HepG2 (cell line): ENCODE data around the gene AHRR. TPM values are rescaled to one million over a fixed set of nuclear protein-coding genes. Genes with fewer than 3 reads are reported as not detected.

Source experiments
- ATAC-seq: fragments of 200-7000 bp; cut with Tn5 transposase; 3 replicates; pipeline ENCODE4 v1.9.1; 2020; ENCODE audit warnings: mild to moderate bottlenecking, moderate library complexity
- BruUV-seq: library from RNA; stranded (reverse); fragments of 400-500 nt; replicated peaks from 2 replicates; lab custom pipeline; 2021; lab: Mats Ljungman, UMichigan
- CTCF ChIA-PET: fragments of 300-600 bp; formaldehyde crosslinking; extraction: SDS; loops from one replicate; lab custom pipeline; 2021; ENCODE audit warnings: low total read pairs, inconsistent platforms, low intra/inter-chr PET ratio; lab: Yijun Ruan, JAX
- POLR2A ChIA-PET: fragments of 350-600 bp; sonication (Branson Sonifier 250); formaldehyde crosslinking; loops from one replicate; lab custom pipeline; 2020; ENCODE audit warnings: antibody characterized with exemption, inconsistent platforms; lab: Yijun Ruan, JAX
- DNase-seq: peaks from one replicate; pipeline ENCODE4 v3.0.0-alpha.2; 2015; ENCODE audit warnings: low spot score
- FAIRE-seq: peaks from 3 replicates; lab custom pipeline; 2011; peaks lifted over from hg19 to GRCh38; lab: Jason Lieb, UNC
- H2AFZ ChIP-seq: one replicate; pipeline ENCODE4 v1.6.1; 2011; ENCODE audit warnings: low read length, inconsistent platforms
- H3K27ac ChIP-seq: fragments of 300-600 bp; 3 replicates; pipeline ENCODE4 v1.8.0; 2011; ENCODE audit warnings: mixed run types, mild to moderate bottlenecking, mixed read lengths, low read length, inconsistent platforms; ENCODE audit not compliant: insufficient read depth; ENCODE audit errors: extremely low read length
- H3K27me3 ChIP-seq, 2 experiments: fragments of 200-600 bp in 1 of 2; 2 replicates in 1 of 2; 3 replicates in 1 of 2; pipeline versions ENCODE4 v1.6.0 to v1.8.0; 2011; ENCODE audit warnings: low read length in 2 of 2, mild to moderate bottlenecking in 2 of 2, moderate library complexity in 2 of 2, inconsistent platforms in 1 of 2; ENCODE audit not compliant: insufficient read depth in 2 of 2, control insufficient read depth in 1 of 2
- H3K36me3 ChIP-seq, 2 experiments: fragments of 200-600 bp in 1 of 2; replicated peaks in 1 of 2; 2 replicates in 1 of 2; 3 replicates in 1 of 2; pipeline versions ENCODE4 v1.5.1 to v1.8.0; 2011; ENCODE audit warnings: low read length in 2 of 2, inconsistent platforms in 1 of 2; ENCODE audit not compliant: insufficient read depth in 2 of 2, control insufficient read depth in 1 of 2
- H3K4me1 ChIP-seq: 2 replicates; pipeline ENCODE4 v1.5.1; 2012; ENCODE audit warnings: low read length, inconsistent platforms; ENCODE audit not compliant: insufficient read depth
- H3K4me2 ChIP-seq: 2 replicates; pipeline ENCODE4 v1.6.0; 2011; ENCODE audit warnings: low read depth, low read length, inconsistent platforms
- H3K4me3 ChIP-seq, 3 experiments: fragments of 200-600 bp in 1 of 3; sonication (generic), shearing (Covaris generic) in 1 of 3; replicated peaks in 1 of 3; 2 replicates each; pipeline ENCODE4 v1.5.1; 2011 to 2016; ENCODE audit warnings: low read length in 3 of 3, inconsistent platforms in 2 of 3, low read depth in 2 of 3, mild to moderate bottlenecking in 2 of 3, control low read depth in 1 of 3, mixed read lengths in 1 of 3; ENCODE audit not compliant: insufficient read depth in 1 of 3
- H3K79me2 ChIP-seq: one replicate; pipeline ENCODE4 v1.6.1; 2011; ENCODE audit warnings: low read length, inconsistent platforms; ENCODE audit not compliant: insufficient read depth
- H3K9ac ChIP-seq: 2 replicates; pipeline ENCODE4 v1.6.0; 2011; ENCODE audit warnings: mild to moderate bottlenecking, low read depth, low read length, inconsistent platforms; ENCODE audit not compliant: insufficient read depth
- H3K9me3 ChIP-seq: 2 replicates; pipeline ENCODE4 v1.5.1; 2012; ENCODE audit warnings: mild to moderate bottlenecking, low read length
- H4K20me1 ChIP-seq: 2 replicates; pipeline ENCODE4 v1.6.0; 2011; ENCODE audit warnings: inconsistent platforms, mild to moderate bottlenecking, low read length, moderate library complexity; ENCODE audit not compliant: insufficient read depth
- ATF2 ChIP-seq: sonication (generic); formaldehyde crosslinking; IDR thresholded peaks from 2 replicates; pipeline ENCODE4 v1.4.0; 2020; ENCODE audit warnings: missing genetic modification reagents
- IRF1 ChIP-seq: sonication (generic); formaldehyde crosslinking; IDR thresholded peaks from 2 replicates; pipeline ENCODE4 v1.4.0; 2020; ENCODE audit warnings: low read depth, mild to moderate bottlenecking, missing genetic modification reagents
- ZMYM4 ChIP-seq: sonication (generic); formaldehyde crosslinking; IDR thresholded peaks from 2 replicates; pipeline ENCODE4 v1.8.1; 2023; ENCODE audit warnings: mild to moderate bottlenecking, missing genetic modification reagents
- ZNF333 ChIP-seq: sonication (generic); formaldehyde crosslinking; IDR thresholded peaks from 2 replicates; pipeline ENCODE4 v1.4.0; 2020; ENCODE audit warnings: mild to moderate bottlenecking, missing genetic modification reagents, borderline replicate concordance
- ZNF501 ChIP-seq: sonication (generic); formaldehyde crosslinking; IDR thresholded peaks from 2 replicates; pipeline ENCODE4 v1.5.1; 2020; ENCODE audit warnings: mild to moderate bottlenecking, moderate library complexity, missing genetic modification reagents
- ZNF512 ChIP-seq: sonication (generic); formaldehyde crosslinking; IDR thresholded peaks from 2 replicates; pipeline ENCODE4 v1.4.0; 2020; ENCODE audit warnings: mild to moderate bottlenecking, missing genetic modification reagents
- ZNF564 ChIP-seq: sonication (generic); formaldehyde crosslinking; IDR thresholded peaks from 2 replicates; pipeline ENCODE4 v1.8.1; 2023; ENCODE audit warnings: mild to moderate bottlenecking, missing genetic modification reagents
- ZNF687 ChIP-seq: sonication (generic); formaldehyde crosslinking; IDR thresholded peaks from 2 replicates; pipeline ENCODE4 v1.5.1; 2020; ENCODE audit warnings: mild to moderate bottlenecking, missing genetic modification reagents, moderate library complexity
- ZNF710 ChIP-seq: sonication (generic); formaldehyde crosslinking; IDR thresholded peaks from 2 replicates; pipeline ENCODE4 v1.5.0; 2020; ENCODE audit warnings: mild to moderate bottlenecking, missing genetic modification reagents, borderline replicate concordance
- ZNF746 ChIP-seq: sonication (generic); formaldehyde crosslinking; IDR thresholded peaks from 2 replicates; pipeline ENCODE4 v1.8.0; 2022; ENCODE audit warnings: mild to moderate bottlenecking, missing genetic modification reagents
- WGBS: methylation state at CpG from one replicate; pipeline ENCODE4 v1.1.6; 2017; ENCODE audit warnings: low lambda C conversion rate; 5-methylcytosine and 5-hydroxymethylcytosine counted together
- in situ Hi-C: cut with HindIII; loops from 2 replicates; pipeline ENCODE4 v1.10.0; 2017; ENCODE audit warnings: low pct_unique_long_range_greater_than_20kb; ENCODE audit not compliant: extremely low pct_ligation_motif_present
- intact Hi-C: fragments of 100-400 bp; cut with micrococcal nuclease; formaldehyde crosslinking; loops from one replicate; pipeline ENCODE4 v1.10.0; 2022; ENCODE audit not compliant: unreplicated experiment
- polyA plus RNA-seq, 8 experiments: library from polyadenylated mRNA; depleted of rRNA in 3 of 8; stranded (reverse) in 7 of 8; unstranded in 1 of 8; fragments of >200 nt; fragmentation: Illumina TruSeq in 4 of 8; extraction: Trizol in 4 of 8; gene quantifications; 2 replicates each; pipeline versions ENCODE4 v1.2.1 to v1.2.3, GENCODE V29; 2011 to 2016; ENCODE audit warnings: low read depth in 4 of 8, missing spikeins in 1 of 8, mixed read lengths in 1 of 8; ENCODE audit not compliant: insufficient read depth in 1 of 8
- total RNA-seq, 5 experiments: library from RNA; depleted of rRNA; stranded (reverse); fragments of >200 nt; fragmentation: Illumina TruSeq; extraction: Trizol; gene quantifications; 2 replicates each; pipeline ENCODE4 v1.2.3, GENCODE V29; 2016; ENCODE audit warnings: low read depth in 1 of 5

Gene AHRR
- total and polyA plus RNA-seq, 2 of the 13 experiments (the other 11 are each of a cell fraction or from before 2014, with no cell fraction given), result 0.28 to 0.35 TPM

GRCh38 chr5:373710-374602 lies 52.4 kb downstream of the AHRR start:
- WGBS, result 17% methylated on average over 17 of the region's 86 CpGs
- no TSS peak for BruUV-seq
- Histone ChIP-seq H3K36me3 (no peaks in the 10 kb centered on the region), H3K4me1 (no peaks in the 10 kb centered on the region), H3K79me2 (no peaks in the 10 kb centered on the region), H3K4me2 (no peak overlapping the region), H3K4me3 (no peak overlapping the region), H3K9ac (no peak overlapping the region), H3K27me3 (peaks cover 0 to 2% of the 10 kb centered on the region in 2 experiments; a peak in 1 of 5 replicates), H4K20me1 (no peaks in the 10 kb centered on the region), H3K27ac (no peak overlapping the region), H3K9me3 (no peaks in the 10 kb centered on the region), H2AFZ (no peak overlapping the region)
- POLR2A ChIA-PET, result no interaction called here
- DNase-seq, result no peak
- CTCF ChIA-PET, result no interaction called here
- intact Hi-C loops, result no loop called here
- no peak for FAIRE-seq
- no peak for ATAC-seq
- in situ Hi-C loops, result no loop called here
- TF ChIP-seq ZNF746 (CRISPR knock-in tag), result no peak
- no peak for TF ChIP-seq ZNF564 (CRISPR knock-in tag)
- no peak for TF ChIP-seq IRF1
- TF ChIP-seq ZNF512 (CRISPR knock-in tag), result no peak
- TF ChIP-seq ZNF687 (CRISPR knock-in tag), result no peak
- TF ChIP-seq ZMYM4 (CRISPR knock-in tag), result no peak
- TF ChIP-seq ZNF710 (CRISPR knock-in tag), result no peak
- no peak for TF ChIP-seq ATF2 (CRISPR knock-in tag)
- no peak for TF ChIP-seq ZNF333
- TF ChIP-seq ZNF501 (CRISPR knock-in tag), result no peak
